ENCODE measurements around the gene SPATA32.

DNA sequence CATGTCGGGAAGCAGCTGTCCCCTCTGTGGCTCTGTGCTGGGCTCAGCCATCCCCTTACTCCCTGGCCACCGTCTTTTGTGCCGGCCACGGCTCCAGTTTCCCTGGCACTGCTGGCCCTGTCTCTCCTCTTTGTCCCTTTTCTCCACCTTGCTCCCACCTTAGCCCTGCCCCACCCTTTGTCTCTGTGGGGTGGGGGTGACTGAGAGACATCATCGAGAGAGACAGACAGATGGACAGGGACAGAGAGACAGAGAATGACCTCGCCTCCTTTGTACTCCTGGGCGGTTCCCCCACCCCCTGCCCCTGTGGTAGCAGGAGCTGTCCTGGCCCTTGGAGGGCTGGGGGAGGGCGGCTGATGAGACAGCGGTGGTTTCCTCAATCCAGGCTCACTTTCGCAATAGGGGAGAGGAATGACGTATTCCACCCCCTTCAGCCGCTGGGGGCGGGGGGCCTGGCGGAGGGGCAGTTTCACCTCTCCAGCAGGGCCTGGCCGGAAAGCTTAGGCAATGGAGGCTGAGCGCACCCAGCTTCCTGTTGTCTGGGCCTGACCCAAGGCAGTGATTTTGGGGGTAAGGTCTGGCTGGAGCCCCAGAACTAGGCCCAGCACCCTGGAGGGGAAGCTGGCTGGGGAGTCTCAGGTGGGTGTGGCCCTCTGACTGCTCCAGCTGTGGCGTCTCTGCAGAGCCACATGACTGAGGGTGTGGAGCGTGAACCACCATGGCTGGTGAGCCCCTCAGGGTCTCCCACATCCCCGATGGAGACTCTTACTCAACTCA is 32.9 kb downstream of the SPATA32 start:
- TF ChIP-seq, protein P1, sequence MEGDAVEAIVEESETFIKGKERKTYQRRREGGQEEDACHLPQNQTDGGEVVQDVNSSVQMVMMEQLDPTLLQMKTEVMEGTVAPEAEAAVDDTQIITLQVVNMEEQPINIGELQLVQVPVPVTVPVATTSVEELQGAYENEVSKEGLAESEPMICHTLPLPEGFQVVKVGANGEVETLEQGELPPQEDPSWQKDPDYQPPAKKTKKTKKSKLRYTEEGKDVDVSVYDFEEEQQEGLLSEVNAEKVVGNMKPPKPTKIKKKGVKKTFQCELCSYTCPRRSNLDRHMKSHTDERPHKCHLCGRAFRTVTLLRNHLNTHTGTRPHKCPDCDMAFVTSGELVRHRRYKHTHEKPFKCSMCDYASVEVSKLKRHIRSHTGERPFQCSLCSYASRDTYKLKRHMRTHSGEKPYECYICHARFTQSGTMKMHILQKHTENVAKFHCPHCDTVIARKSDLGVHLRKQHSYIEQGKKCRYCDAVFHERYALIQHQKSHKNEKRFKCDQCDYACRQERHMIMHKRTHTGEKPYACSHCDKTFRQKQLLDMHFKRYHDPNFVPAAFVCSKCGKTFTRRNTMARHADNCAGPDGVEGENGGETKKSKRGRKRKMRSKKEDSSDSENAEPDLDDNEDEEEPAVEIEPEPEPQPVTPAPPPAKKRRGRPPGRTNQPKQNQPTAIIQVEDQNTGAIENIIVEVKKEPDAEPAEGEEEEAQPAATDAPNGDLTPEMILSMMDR (IDR thresholded peaks at IDR 0.05), result no peak
- no peak for TF ChIP-seq EZH2 (IDR thresholded peaks at IDR 0.05)
